ENCODE data around the gene ARHGDIG.

The ARHGDIG gene

GRCh38 chr16:263182-263774 is 17.1 kb upstream of the ARHGDIG start:
- TF ChIP-seq CTCF (IDR thresholded peaks at IDR 0.05): no peak
- no peaks in the 10 kb centered on the region for H3K36me3 ChIP-seq (ENCODE audit: control insufficient read depth, insufficient read depth, low read length)
- no peaks in the 10 kb centered on the region for H3K4me1 ChIP-seq

GRCh38 chr16:263944-264343 is 16.4 kb upstream of the ARHGDIG start:
- Histone ChIP-seq H3K9me3 (ENCODE audit: control insufficient read depth, low read length) (no peaks in the 10 kb centered on the region), H3K27ac (no peak overlapping the region), H3K9ac (no peak overlapping the region), H2AFZ (no peak overlapping the region), H3K4me1 (no peaks in the 10 kb centered on the region), H3K36me3 (ENCODE audit: control insufficient read depth, insufficient read depth, low read length) (no peaks in the 10 kb centered on the region), H3K4me3 (ENCODE audit: low read depth, low read length) (no peak overlapping the region), H3K79me2 (no peaks in the 10 kb centered on the region), H3K4me2 (ENCODE audit: low read length) (no peak overlapping the region), H3K27me3 (ENCODE audit: control insufficient read depth, insufficient read depth, low read length) (no peaks in the 10 kb centered on the region)
- TF ChIP-seq CTCF (IDR thresholded peaks at IDR 0.05): no peak

More at GRCh38 chr16:263182-263774, 17.1 kb upstream of the ARHGDIG start:
- no peak overlapping the region for H3K4me2 ChIP-seq (ENCODE audit: low read length)
- no peak overlapping the region for H3K9ac ChIP-seq
- no peak overlapping the region for H2AFZ ChIP-seq
- H3K27ac ChIP-seq: no peak overlapping the region
- no peaks in the 10 kb centered on the region for H3K9me3 ChIP-seq (ENCODE audit: control insufficient read depth, low read length)
- H3K79me2 ChIP-seq: no peaks in the 10 kb centered on the region
- H3K4me3 ChIP-seq (ENCODE audit: low read depth, low read length): no peak overlapping the region
- no peaks in the 10 kb centered on the region for H3K27me3 ChIP-seq (ENCODE audit: control insufficient read depth, insufficient read depth, low read length)

- H2AFZ ChIP-seq: no peak overlapping the region
- no peak for TF ChIP-seq CTCF (IDR thresholded peaks at IDR 0.05)
These were observed 15.9 kb upstream of the ARHGDIG start for GRCh38 chr16:264440-264951.

GRCh38 chr16:265002-265529 is 15.3 kb upstream of the ARHGDIG start:
- Histone ChIP-seq H3K79me2 (no peaks in the 10 kb centered on the region), H3K4me1 (no peaks in the 10 kb centered on the region), H3K9ac (no peak overlapping the region), H3K4me3 (ENCODE audit: low read depth, low read length) (no peak overlapping the region), H3K36me3 (ENCODE audit: control insufficient read depth, insufficient read depth, low read length) (no peaks in the 10 kb centered on the region), H3K27me3 (ENCODE audit: control insufficient read depth, insufficient read depth, low read length) (no peaks in the 10 kb centered on the region), H3K4me2 (ENCODE audit: low read length) (no peak overlapping the region), H2AFZ (no peak overlapping the region), H3K9me3 (ENCODE audit: control insufficient read depth, low read length) (no peaks in the 10 kb centered on the region), H3K27ac (no peak overlapping the region)
- no peak for TF ChIP-seq CTCF (IDR thresholded peaks at IDR 0.05)

More at GRCh38 chr16:264440-264951, 15.9 kb upstream of the ARHGDIG start:
- no peaks in the 10 kb centered on the region for H3K36me3 ChIP-seq (ENCODE audit: control insufficient read depth, insufficient read depth, low read length)
- no peak overlapping the region for H3K27ac ChIP-seq
- H3K4me1 ChIP-seq: no peaks in the 10 kb centered on the region
- no peaks in the 10 kb centered on the region for H3K79me2 ChIP-seq
- H3K27me3 ChIP-seq (ENCODE audit: control insufficient read depth, insufficient read depth, low read length): no peaks in the 10 kb centered on the region
- no peak overlapping the region for H3K4me3 ChIP-seq (ENCODE audit: low read depth, low read length)
- H3K4me2 ChIP-seq (ENCODE audit: low read length): no peak overlapping the region
- H3K9me3 ChIP-seq (ENCODE audit: control insufficient read depth, low read length): no peaks in the 10 kb centered on the region
- no peak overlapping the region for H3K9ac ChIP-seq

GRCh38 chr16:265711-266110 is 14.7 kb upstream of the ARHGDIG start:
- Histone ChIP-seq H3K4me2 (ENCODE audit: low read length) (no peak overlapping the region), H3K9ac (no peak overlapping the region), H3K79me2 (no peaks in the 10 kb centered on the region), H2AFZ (no peak overlapping the region), H3K27ac (no peak overlapping the region), H3K9me3 (ENCODE audit: control insufficient read depth, low read length) (no peaks in the 10 kb centered on the region), H3K4me1 (no peaks in the 10 kb centered on the region), H3K36me3 (ENCODE audit: control insufficient read depth, insufficient read depth, low read length) (no peaks in the 10 kb centered on the region), H3K27me3 (ENCODE audit: control insufficient read depth, insufficient read depth, low read length) (no peaks in the 10 kb centered on the region), H3K4me3 (ENCODE audit: low read depth, low read length) (no peak overlapping the region)
- no peak for TF ChIP-seq CTCF (IDR thresholded peaks at IDR 0.05)
